Stimulated activated naive B cell treated with anti-CD40 and anti-IgM and Interleukin-4, amounts not matched to agents 10 μg/mL and 1 μg/mL and 100 μg/mL, for 72 hours (primary cell): ENCODE results near the gene EFS.

Experiments
- ATAC-seq, 2 donors: fragments of 150-1000 bp; cut with Tn5 transposase; replicated peaks; 2 replicates each; pipeline ENCODE4 v1.10.0; 2021; ENCODE audit warnings: moderate library complexity in 1 of 2
- DNase-seq: peaks from one replicate; pipeline ENCODE4 v3.0.0; 2021
- H3K27ac Mint-ChIP-seq: one replicate; pipeline ENCODE4 v1.8.0; 2022; ENCODE audit warnings: mild to moderate bottlenecking, mixed read lengths
- H3K27me3 Mint-ChIP-seq, 2 donors: one replicate each; pipeline ENCODE4 v1.8.0; 2022; ENCODE audit warnings: mixed read lengths in 2 of 2
- H3K36me3 Mint-ChIP-seq, 2 donors: one replicate each; pipeline ENCODE4 v1.8.0; 2022; ENCODE audit warnings: mixed read lengths in 2 of 2, mild to moderate bottlenecking in 1 of 2
- H3K4me1 Mint-ChIP-seq, 2 donors: one replicate each; pipeline ENCODE4 v1.8.0; 2022; ENCODE audit warnings: mixed read lengths in 2 of 2, mild to moderate bottlenecking in 1 of 2
- H3K4me3 Mint-ChIP-seq, 2 donors: one replicate each; pipeline ENCODE4 v1.8.0; 2022; ENCODE audit warnings: mild to moderate bottlenecking in 2 of 2, mixed read lengths in 2 of 2, moderate library complexity in 1 of 2
- H3K9me3 Mint-ChIP-seq, 2 donors: one replicate each; pipeline ENCODE4 v1.8.0; 2022; ENCODE audit warnings: mixed read lengths in 2 of 2, mild to moderate bottlenecking in 1 of 2

EFS gene

DNA sequence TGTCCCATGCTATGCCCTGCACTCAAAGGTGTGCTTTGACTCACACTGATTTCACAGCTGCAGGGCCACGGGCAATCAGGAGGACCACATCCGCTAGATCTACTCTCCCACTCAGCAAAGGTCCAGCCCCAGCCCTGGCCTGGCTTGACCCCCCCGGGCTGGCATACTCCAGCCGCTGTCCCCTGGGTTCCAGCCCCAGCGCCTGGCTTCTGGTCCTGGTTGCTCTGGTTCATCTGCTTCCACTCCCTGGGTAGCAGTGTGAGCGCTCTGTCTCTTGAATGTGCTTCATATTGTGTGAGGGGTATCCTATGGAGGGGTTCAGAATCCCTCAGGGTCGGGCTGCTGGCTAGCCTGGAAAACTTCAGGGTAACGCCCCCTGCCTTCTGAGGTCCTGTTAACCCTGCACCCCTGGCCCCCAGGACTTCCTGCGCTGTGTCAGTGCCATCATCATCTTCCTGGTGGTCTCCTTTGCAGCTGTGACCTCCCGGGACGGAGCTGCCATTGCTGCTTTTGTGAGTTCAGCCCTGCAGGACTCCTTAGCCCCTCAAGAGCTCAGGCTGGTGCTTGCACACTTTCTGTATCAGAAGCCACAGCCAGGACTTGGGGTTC lies 13.7 kb upstream of the EFS start:
- H3K9me3 Mint-ChIP-seq: no peaks in the 10 kb centered on the region
- no peak overlapping the region for H3K27ac Mint-ChIP-seq
- H3K4me1 Mint-ChIP-seq: peaks cover 2 to 5% of the 10 kb centered on the region in 2 donors
- H3K27me3 Mint-ChIP-seq: peaks cover 24 to 39% of the 10 kb centered on the region in 2 donors
- DNase-seq: no peak
- H3K36me3 Mint-ChIP-seq: no peaks in the 10 kb centered on the region
- H3K4me3 Mint-ChIP-seq: no peak overlapping the region
- no peak for ATAC-seq

DNA sequence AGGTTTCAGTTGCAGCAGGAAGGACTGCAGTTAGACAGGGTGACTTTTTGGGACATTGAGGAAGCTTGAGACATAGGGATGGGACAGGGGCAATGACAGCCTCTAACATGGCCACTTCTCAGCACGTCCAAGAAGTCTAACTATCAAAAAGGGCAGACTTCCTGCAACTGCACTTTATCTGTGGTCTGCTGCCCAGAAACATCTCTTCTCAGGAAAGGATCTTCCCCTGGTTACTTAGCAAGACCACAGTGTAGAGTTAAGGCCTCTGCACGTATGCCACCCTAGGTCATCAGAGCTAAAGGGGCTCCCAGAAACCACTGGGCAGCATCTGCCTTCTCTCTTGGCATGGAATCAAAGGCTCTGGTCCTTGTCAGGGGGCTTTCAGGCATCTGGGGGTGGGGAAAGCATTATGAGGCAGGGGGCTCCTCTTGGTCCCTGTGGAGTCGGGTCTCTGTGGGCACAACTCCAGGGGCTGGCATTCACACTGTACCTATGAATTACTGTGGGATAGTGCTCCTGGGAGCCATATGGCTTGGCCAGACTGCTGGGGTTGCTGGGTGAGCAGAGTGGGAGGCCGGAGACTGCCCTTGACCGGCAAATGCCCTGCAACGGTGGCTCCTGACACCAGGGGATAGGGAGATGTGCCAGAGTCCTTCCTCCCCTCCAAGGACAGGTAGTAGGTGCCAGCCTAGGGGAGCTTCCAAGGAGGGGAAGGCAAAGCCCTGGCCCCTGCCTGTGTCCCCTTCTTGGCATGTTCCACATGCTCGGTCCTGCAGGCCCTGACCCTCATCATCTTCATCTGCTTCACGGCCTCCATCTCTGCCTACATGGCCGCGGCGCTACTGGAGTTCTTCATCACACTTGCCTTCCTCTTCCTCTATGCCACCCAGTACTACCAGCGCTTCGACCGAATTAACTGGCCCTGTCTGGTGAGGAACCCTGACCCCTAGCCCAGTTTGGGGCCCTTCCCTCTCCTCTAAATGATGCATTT lies 12.9 kb upstream of the EFS start:
- Mint-ChIP-seq H3K36me3 (no peaks in the 10 kb centered on the region), H3K4me1 (peaks cover 2 to 5% of the 10 kb centered on the region in 2 donors), H3K9me3 (no peaks in the 10 kb centered on the region), H3K4me3 (no peak overlapping the region), H3K27me3 (peaks cover 24 to 37% of the 10 kb centered on the region in 2 donors), H3K27ac (no peak overlapping the region)
- DNase-seq: no peak
- ATAC-seq: no peak

DNA sequence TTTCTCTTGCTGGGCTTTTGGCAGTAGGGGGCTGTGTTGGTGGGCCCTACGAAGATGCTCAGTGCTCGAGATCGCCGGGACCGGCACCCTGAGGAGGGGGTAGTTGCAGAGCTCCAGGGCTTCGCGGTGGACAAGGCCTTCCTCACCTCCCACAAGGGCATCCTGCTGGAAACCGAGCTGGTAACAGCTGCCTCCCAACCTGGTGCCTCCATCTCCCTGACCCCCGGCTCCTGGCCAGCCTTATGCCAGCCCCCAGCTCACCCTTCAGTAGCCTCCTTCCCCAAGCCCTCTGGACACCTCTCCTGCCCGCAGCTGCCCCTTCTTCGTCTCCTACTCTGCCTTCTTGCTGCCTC lies 12.2 kb upstream of the EFS start:
- no peaks in the 10 kb centered on the region for H3K36me3 Mint-ChIP-seq
- peaks cover 17 to 31% of the 10 kb centered on the region in 2 donors for H3K27me3 Mint-ChIP-seq
- DNase-seq (no peak), ATAC-seq (no peak)
- H3K4me3 Mint-ChIP-seq: no peak overlapping the region
- H3K9me3 Mint-ChIP-seq: no peaks in the 10 kb centered on the region
- peaks cover 2 to 5% of the 10 kb centered on the region in 2 donors for H3K4me1 Mint-ChIP-seq
- no peak overlapping the region for H3K27ac Mint-ChIP-seq

DNA sequence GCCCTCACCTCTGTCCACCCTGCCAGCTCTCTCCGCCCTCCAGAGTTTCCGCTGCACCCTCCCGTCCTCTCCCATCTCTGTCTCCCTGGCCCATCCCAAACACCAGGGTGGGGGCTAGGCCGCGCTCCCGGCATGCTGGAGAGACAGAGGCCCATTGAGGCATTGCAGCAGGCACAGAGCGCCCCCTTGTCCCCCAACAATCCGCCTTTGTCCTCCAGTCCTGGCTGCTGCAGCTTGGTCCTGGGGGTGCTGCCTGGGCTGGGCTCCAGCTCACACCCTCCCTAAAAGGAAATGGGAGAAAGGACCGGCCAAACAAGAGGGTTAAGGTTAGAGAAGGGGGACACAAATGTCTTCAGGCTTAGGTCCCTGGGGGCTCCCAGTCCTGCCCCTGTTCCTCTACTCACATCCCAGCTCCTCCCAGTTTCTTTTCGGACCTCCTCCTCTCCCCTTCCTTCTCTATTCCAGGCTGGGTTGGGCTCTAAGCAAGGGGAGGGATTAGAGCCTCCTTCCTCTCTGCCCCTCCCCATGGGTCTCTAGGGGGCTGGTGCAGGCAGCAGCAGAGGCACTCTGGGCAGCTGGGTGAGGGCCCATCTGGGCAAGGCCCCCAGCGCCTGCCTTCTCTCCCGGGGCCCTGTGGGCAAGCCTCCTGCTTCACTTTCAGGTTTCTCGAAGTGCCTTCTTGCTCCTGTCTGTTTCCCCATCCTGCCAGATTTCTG lies 11.7 kb upstream of the EFS start, which contains the start of gene CMTM5:
Gene CMTM5 (plus strand): TSS at position 565 of the 716 bp plus-strand sequence. CDS start 206 bp downstream, outside the sequence.
- no peaks in the 10 kb centered on the region for H3K36me3 Mint-ChIP-seq
- H3K4me3 Mint-ChIP-seq: no peak within 1 kb of the TSS

DNA sequence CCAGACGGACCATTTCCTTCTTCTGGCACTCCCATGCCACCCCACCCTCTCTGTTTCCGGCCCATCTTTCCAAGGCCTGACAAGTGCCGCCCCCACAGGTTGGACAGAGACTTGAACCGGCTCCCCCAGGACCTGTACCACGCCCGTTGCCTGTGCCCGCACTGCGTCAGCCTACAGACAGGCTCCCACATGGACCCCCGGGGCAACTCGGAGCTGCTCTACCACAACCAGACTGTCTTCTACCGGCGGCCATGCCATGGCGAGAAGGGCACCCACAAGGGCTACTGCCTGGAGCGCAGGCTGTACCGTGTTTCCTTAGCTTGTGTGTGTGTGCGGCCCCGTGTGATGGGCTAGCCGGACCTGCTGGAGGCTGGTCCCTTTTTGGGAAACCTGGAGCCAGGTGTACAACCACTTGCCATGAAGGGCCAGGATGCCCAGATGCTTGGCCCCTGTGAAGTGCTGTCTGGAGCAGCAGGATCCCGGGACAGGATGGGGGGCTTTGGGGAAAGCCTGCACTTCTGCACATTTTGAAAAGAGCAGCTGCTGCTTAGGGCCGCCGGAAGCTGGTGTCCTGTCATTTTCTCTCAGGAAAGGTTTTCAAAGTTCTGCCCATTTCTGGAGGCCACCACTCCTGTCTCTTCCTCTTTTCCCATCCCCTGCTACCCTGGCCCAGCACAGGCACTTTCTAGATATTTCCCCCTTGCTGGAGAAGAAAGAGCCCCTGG lies 10.7 kb upstream of the EFS start:
- no peaks in the 10 kb centered on the region for H3K36me3 Mint-ChIP-seq
- peaks cover 0 to 4% of the 10 kb centered on the region in 2 donors for H3K4me1 Mint-ChIP-seq
- no peaks in the 10 kb centered on the region for H3K9me3 Mint-ChIP-seq
- DNase-seq: no peak
- no peak overlapping the region for H3K4me3 Mint-ChIP-seq
- peaks cover 18 to 32% of the 10 kb centered on the region in 2 donors for H3K27me3 Mint-ChIP-seq
- peak overlapping the region; percentile 33 for H3K27ac Mint-ChIP-seq
- no peak for ATAC-seq

More for the DNA sequence above, 11.7 kb upstream of the EFS start, which contains the start of gene CMTM5:
- ATAC-seq (no peak), DNase-seq (no peak)
- H3K27ac Mint-ChIP-seq: peak within 1 kb of the TSS; percentile 33
- H3K9me3 Mint-ChIP-seq: no peaks in the 10 kb centered on the region
- peaks cover 0 to 4% of the 10 kb centered on the region in 2 donors for H3K4me1 Mint-ChIP-seq
- H3K27me3 Mint-ChIP-seq: peaks cover 15 to 31% of the 10 kb centered on the region in 2 donors

DNA sequence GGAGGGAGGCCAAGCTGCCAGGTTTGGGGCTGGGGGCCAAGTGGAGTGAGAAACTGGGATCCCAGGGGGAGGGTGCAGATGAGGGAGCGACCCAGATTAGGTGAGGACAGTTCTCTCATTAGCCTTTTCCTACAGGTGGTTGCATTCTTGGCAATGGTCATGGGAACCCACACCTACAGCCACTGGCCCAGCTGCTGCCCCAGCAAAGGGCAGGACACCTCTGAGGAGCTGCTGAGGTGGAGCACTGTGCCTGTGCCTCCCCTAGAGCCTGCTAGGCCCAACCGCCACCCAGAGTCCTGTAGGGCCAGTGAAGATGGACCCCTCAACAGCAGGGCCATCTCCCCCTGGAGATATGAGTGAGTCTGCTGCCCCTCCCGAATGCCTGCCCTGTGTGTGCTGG lies 8.1 kb upstream of the EFS start:
- H3K27ac Mint-ChIP-seq: no peak overlapping the region
- ATAC-seq (no peak), DNase-seq (no peak)
- peaks cover 0 to 4% of the 10 kb centered on the region in 2 donors for H3K4me1 Mint-ChIP-seq
- H3K27me3 Mint-ChIP-seq: peaks cover 16 to 29% of the 10 kb centered on the region in 2 donors
- H3K9me3 Mint-ChIP-seq: no peaks in the 10 kb centered on the region
- no peaks in the 10 kb centered on the region for H3K36me3 Mint-ChIP-seq
- H3K4me3 Mint-ChIP-seq: no peak overlapping the region

DNA sequence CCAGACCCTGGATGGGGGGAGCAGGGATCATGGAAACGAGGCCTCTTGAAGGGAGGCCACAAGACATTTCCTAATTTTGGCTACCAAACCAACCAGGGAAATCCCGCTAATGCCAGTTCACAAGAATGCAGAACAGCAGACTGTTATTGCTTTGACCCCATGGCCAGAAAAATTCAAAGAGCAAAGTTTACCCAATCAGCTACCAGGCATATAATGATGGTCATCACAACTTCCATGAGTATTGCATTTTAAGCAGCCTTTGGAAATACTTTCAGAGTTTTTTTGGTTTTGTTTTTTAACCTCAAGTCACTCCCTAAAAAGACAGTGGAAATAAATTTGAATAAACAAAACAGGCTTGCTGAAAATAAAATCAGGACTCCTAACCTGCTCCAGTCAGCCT lies 7.5 kb upstream of the EFS start, which contains the start of gene IL25:
Gene IL25 (plus strand): TSS at position 301 of the 400 bp plus-strand sequence.
- Mint-ChIP-seq H3K4me1 (peaks cover 0 to 4% of the 10 kb centered on the region in 2 donors), H3K27me3 (peaks cover 19 to 32% of the 10 kb centered on the region in 2 donors), H3K9me3 (no peaks in the 10 kb centered on the region), H3K27ac (no peak within 1 kb of the TSS), H3K36me3 (no peaks in the 10 kb centered on the region), H3K4me3 (no peak within 1 kb of the TSS)
- DNase-seq: no peak
- ATAC-seq: no peak

DNA sequence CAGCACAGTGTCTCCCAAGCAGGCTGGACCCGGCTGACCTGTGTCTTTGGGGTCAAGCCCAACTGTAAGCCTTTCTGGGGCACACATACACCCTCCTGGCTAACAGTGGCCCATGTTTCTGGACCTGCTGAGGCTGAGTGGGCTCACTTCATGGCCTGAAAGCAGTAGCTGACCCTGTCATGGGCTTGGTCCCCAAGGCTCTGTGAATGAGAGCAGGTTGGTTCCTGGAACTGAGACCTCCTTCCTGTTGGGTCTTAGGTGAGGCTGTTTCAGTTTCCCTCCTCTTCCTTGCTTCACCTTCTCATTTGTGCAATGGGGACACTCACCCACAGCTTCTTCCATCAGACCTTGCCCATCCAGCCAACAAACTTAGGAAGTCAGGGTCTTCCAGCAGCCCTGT lies 6.9 kb upstream of the EFS start:
- peaks cover 21 to 34% of the 10 kb centered on the region in 2 donors for H3K27me3 Mint-ChIP-seq

DNA sequence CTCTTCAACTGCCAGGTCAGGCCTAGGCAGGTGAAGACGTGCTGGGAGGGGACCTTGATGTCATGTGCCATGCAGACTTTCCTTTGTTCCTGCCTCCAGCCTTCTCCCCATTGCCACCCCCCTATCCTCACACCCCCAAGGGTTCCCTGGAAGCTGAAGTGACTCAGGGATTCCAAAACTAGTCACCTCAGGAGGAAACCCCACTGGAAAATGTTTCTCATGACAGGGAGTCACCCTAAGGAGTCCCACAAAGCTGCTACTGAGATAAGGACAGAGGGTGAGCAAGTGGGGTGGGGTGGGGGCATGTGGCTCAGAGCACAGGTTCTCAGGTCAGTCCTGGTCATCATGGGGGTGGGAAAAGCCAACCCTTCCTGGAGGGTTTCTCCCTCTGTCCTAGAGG lies 5.2 kb upstream of the EFS start:
- Mint-ChIP-seq H3K27ac (no peak overlapping the region), H3K4me3 (no peak overlapping the region), H3K27me3 (peaks cover 27 to 41% of the 10 kb centered on the region in 2 donors), H3K9me3 (no peaks in the 10 kb centered on the region), H3K36me3 (no peaks in the 10 kb centered on the region), H3K4me1 (peaks cover 0 to 3% of the 10 kb centered on the region in 2 donors)
- ATAC-seq (no peak), DNase-seq (no peak)

More for the DNA sequence above, 6.9 kb upstream of the EFS start:
- no peak for ATAC-seq
- Mint-ChIP-seq H3K27ac (no peak overlapping the region), H3K36me3 (no peaks in the 10 kb centered on the region), H3K9me3 (no peaks in the 10 kb centered on the region), H3K4me3 (no peak overlapping the region), H3K4me1 (peaks cover 0 to 2% of the 10 kb centered on the region in 2 donors)
- DNase-seq: no peak

DNA sequence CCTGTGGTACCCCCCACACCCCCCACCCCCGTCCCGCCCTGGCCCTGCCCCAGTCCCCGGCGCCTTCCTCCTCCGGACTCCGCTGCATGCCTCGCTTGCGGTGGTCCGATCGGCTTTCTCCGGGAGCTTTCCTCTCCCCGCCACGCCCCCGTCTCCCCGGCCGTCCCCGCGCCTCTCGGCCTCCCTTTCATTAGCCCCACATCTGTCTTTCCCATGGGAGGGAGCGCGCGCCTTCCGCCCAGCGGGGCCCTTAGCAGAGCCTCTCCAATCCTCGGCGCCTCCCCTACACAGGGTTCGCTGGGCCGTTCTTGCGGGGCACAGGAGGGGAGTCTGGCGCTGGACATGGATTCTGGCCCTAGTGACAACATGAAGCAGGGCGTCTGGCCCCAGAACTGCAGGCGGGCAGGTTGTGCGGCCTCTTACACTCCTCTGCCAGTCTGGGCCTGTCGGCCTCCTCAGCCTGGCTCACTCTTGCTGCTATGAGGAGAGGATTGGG lies 1.5 kb upstream of the EFS start:
- Mint-ChIP-seq H3K36me3 (no peaks in the 10 kb centered on the region), H3K27me3 (peaks cover 36 to 70% of the 10 kb centered on the region in 2 donors), H3K4me1 (peaks cover 0 to 1% of the 10 kb centered on the region in 2 donors), H3K4me3 (no peak overlapping the region), H3K9me3 (no peaks in the 10 kb centered on the region), H3K27ac (no peak overlapping the region)
- DNase-seq: no peak
- ATAC-seq: no peak

DNA sequence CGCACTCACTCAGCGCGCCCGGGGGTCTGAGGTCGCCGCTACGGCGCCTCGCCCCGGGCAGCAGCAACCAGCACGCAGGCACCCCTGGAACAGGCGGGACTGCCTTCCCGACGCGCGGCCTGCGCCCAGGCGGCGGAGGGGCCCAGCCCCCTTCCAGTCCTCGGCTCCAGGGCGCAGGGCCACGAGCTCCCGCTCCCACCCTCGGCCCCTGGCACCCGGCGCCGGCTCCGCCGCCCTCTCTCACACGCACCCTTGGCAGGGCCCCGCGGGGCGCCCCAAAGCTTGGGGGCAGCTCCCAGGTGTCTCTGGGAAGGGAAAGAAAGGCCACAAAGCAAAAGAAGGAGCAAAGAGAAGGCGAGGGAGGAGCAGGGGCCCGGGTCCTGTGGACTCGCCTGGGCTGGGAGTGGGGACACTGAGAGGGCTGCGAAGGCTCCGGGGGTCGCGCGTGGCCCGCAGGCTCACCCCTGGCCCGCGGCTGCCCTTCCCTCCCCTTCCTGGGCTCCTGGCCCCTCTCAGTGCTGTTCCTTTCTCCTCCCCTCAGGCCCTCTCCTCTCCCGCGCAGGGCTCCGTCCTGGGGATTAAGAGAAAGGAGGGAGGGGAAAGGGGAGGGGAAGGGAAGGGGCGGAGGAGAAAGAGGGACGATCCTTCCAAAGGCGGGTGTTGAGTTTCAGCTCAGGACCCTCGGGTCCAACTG lies 907 bp upstream of the EFS start:
- no peak for DNase-seq
- no peak overlapping the region for H3K27ac Mint-ChIP-seq
- H3K36me3 Mint-ChIP-seq: no peaks in the 10 kb centered on the region
- no peak overlapping the region for H3K4me3 Mint-ChIP-seq
- H3K27me3 Mint-ChIP-seq: peaks cover 33 to 64% of the 10 kb centered on the region in 2 donors
- no peak for ATAC-seq
- no peaks in the 10 kb centered on the region for H3K9me3 Mint-ChIP-seq
- H3K4me1 Mint-ChIP-seq: peaks cover 0 to 1% of the 10 kb centered on the region in 2 donors

DNA sequence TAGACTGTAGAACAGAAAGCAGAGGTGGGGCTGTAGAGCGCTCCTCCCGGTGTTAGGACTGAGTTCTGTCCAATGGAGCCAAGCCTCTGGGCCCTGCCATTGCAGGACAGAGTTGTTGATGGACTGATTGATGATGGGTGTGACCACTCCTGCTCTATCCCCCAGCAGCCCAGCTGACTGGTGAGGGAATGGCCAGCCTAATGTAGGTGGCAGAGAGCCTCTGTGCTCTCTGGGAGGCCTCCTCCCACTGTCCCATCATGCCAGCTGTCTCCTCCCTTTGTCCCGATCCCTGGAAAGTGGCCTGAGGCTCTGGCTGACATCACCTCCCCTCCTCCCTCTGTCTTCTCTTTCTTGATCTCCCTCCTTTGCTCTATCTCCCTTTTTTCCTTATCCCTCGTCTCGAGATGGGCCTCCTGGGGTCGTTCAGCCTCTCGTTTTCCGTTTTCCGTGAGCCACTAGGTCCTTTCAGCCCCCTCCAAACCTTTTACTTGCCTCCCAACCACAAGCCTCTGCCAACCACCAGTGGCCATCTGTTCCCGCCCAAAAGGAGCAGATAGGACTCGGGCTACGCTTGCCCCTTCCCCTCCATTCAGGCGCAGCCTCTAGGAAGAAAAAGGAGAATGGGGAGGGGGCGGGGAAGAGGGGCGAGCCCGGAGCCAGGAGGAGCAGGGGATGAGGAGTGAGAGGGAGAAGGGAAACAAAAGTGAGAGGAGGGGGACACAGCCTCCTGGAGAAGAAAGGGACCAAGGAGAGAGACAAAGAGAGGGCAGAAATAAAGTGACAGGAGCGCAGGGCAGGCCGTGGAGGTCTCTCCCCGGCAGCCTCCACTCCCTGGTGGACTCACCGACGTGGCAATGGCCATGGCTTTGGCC lies 572 bp downstream of the EFS start:
- ATAC-seq (no peak), DNase-seq (no peak)
- no peaks in the 10 kb centered on the region for H3K36me3 Mint-ChIP-seq
- no peak overlapping the region for H3K4me3 Mint-ChIP-seq
- H3K27me3 Mint-ChIP-seq: peaks cover 42 to 69% of the 10 kb centered on the region in 2 donors
- no peaks in the 10 kb centered on the region for H3K9me3 Mint-ChIP-seq
- H3K27ac Mint-ChIP-seq: no peak overlapping the region
- peaks cover 0 to 1% of the 10 kb centered on the region in 2 donors for H3K4me1 Mint-ChIP-seq
